ENCODE data around the gene STK31.
"Not testable (repeated sequence)": the region's sequence is repeated elsewhere in the genome, so short reads cannot be mapped to it uniquely, and the experiment has no call there.

- not testable (repeated sequence) for TF ChIP-seq CTCF (IDR thresholded peaks at IDR 0.05; ENCODE audit: insufficient read depth, low read length); POLR2AphosphoS5 (IDR thresholded peaks at IDR 0.05; ENCODE audit: low read depth); SPI1 (IDR thresholded peaks at IDR 0.05; ENCODE audit: borderline replicate concordance, low read depth); REST (IDR thresholded peaks at IDR 0.05; ENCODE audit: insufficient replicate concordance, low read depth)
Measured at GRCh38 chr7:23832733-23833132, 122.7 kb downstream of the STK31 start.

Measured in HL-60 (cell line).